Endometrium (tissue), 2 donors: ENCODE results near the gene BCKDK.
"Not testable (repeated sequence)": the region's sequence is repeated elsewhere in the genome, so short reads cannot be mapped to it uniquely, and the experiment has no call there.

Experiments
- FAIRE-seq: peaks from 2 replicates; lab custom pipeline; 2012; peaks lifted over from hg19 to GRCh38; lab: Jason Lieb, UNC
- donor health status: control.
- donor health status: control.

The BCKDK gene

DNA sequence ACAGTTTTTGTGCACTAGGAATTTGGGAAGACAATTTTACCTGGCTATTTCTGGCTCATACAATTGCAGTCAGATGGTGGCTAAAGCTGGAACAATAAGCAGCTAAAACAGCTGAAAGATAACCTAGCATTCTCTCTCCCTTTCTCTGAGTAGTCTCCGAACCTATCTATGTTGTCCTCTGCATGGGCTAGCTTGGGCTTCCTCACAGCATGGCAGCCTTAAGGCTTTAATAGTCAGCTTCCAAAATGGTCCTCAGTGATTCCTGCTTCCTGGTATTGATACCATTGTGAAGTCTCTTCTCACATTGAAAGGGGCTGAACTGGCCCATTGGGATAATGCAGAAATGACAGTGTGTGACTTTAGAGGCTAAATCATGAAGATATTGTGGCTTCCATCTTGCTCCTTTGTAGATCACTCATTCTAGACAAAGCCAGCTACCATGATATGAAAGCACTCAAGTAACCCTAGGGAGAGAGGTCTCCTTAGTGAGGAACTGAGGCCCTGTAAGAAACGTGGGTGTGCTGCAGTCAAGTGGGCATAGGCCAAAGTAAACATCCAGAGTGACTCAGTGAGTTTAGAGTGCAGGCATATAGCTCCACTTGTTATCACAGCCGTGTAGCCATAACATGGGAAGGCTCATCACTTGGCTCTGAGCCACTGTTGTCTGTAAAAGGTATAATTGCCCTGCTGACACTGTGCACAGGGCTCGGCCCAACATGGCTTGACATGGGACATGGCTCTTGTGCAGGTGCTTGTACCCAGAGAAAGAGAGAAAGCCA lies 8.1 kb upstream of the BCKDK start:
- FAIRE-seq = no peak

DNA sequence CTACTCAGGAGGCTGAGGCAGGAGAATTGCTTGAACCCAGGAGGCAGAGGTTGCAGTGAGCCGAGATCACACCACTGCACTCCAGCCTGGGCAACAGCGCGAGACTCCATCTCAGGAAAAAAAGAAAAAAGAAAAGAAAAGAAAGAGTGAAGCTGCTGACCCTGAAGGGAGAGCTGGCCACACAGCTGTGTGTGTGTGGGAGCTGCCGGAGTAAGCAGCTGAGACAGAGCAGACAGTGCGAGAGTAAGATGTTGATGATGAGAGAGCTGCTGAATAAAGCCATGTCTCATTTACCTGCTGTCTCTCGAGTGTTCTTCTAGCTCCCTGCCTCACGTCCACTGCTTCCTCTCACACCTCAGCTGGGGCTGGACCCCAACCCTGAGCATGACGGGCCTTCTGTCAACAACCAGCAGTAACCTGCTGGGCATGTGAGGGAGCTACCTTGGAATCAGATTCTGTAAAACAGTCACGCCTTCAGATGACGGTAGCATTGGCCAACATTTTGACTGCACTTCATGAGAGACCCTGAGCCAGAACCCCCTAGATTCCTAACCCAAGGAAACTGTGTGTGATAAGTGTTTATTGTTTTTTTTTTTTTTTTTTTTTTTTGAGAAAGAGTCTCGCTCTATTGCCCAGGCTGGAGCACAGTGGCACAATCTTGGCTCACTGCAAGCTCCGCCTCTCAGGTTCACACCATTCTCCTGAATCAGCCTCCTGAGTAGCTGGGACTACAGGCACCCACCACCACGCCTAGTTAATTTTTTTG lies 7.1 kb upstream of the BCKDK start:
- FAIRE-seq = not testable (repeated sequence)

GRCh38 chr16:31105677-31106213 lies 2.4 kb upstream of the BCKDK start:
- no peak for FAIRE-seq

DNA sequence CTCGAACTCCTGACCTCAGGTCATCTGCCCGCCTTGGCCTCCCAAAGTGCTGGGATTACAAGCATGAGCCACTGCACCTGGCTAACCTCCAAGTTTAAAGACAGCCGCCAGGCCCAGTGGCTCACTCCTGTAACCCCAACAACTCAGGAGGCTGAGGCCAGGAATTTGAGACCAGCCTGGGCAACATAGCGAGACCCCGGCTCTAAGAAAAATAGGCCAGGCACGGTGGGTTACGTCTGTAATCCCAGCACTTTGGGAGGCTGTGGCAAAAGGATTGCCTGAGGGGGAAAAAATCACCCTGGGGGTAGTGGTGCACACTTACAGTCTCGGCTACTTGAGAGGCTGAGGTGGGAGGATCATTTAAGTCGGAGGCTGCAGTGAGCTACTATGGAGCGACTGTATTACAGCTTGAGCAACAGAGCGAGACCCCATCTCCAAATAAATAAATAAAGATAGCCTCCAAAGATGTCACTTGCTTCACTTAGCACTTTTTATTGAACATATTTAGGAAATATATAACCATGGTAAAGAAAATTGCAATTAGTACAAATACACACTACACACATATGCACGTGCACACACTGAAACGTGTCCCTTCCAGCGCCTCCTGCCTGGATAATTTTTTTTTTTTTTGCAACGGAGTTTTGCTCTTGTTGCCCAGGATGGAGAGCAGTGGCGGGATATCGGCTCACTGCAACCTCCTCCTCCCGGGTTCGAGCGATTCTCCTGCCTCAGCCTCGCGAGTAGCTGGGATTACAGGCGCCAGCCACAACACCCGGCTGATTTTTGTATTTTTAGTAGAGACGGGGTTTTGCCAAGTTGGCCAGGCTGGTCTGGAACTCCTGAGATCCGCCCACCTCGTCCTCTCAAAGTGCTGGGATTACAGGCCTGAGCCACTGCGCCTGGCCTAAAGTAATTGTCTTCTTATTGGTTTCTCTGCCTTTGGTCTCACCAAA lies 1.4 kb upstream of the BCKDK start:
- no peak for FAIRE-seq

DNA sequence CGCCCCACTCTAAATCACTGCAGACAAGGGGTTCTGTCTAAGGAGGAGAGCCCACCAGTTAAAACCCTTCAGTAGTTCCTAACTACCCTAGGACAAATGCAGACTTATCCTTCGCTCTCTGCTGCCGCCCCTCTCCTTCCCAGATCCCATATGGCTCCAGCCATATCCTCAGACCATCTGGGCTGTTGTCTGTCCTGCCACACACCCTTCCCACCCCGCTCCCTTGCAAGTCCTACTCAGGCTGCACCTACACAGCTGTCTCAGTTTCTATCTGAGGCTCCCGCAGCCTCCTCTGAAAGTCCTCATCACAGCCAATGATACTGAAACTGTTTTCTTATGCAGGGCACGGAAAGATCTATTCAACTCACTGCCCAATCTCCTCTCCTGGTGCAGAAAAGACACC lies 720 bp upstream of the BCKDK start:
- no peak for FAIRE-seq

GRCh38 chr16:31108794-31109558 lies 790 bp downstream of the BCKDK start:
- FAIRE-seq = no peak

- no peak for FAIRE-seq
Measured at GRCh38 chr16:31109622-31110021, 1.4 kb downstream of the BCKDK start.

GRCh38 chr16:31110106-31111034 lies 2.2 kb downstream of the BCKDK start:
- FAIRE-seq = no peak

GRCh38 chr16:31111881-31112466 lies 3.8 kb downstream of the BCKDK start:
- FAIRE-seq = no peak

DNA sequence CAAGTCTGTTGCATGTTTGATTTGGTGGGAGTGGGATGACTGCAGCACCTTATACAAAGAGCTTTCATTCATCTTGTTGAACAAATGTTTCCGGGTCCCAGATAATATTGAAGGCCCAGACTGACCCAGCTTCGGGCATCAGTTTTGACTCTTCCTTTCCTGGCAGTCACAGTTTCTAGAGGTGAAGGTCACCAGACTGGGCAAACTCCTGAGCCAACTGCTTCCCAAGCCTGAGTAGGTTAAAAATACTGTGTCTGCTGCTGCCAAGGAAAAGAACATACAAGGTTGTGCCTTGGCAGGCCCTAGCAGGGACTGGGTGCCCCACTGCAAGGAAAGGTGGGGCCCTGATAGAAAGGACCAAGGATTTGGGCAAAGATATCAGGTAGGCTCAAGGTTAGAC lies 4.5 kb downstream of the BCKDK start:
- no peak for FAIRE-seq

DNA sequence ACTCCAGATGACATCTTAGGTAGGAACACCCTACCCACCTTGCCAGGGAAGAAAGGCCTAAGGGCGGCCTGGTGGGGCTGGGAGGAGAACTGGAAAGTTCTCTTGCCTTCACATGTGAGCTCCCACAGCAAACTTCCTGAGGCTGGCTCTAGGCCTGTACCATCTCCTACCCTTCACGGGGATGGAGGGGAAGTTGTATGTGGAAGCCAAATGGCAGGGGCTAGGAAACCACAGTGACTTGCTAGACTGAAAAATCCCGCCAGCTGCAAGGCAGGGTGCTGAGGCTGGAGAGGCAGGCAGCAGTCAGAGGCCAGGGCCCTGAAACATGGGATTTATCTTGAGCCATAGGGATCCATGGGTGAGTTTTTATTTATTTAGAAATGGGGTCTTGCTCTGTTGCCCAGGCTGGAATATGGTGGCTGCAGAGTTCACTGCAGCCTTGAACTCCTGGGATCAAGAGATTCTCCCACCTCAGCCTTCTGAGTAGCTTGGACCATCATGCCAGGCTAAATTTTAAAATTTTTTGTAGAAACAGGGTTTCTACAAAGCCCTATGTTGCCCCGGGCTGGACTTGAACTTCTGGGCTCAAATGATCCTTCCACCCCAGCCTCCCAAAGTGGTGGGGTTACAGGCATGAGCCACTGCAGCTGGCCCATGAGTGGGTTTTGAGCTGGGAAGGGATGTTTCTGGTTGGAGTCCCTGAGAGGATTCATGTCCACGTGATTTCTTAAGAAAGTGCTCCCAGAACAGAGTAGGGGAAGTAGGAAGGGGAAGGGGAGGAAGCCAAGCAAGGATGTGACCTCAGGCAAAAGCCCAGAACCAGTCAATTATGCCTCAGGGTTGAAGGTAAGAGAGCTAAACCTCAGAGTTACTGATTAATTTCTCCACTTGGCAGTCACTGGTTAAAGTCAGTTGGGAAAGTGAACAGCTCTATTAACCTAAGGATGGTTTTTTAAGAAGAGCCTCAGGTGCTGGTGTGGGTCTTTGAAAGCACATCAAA lies 5.2 kb downstream of the BCKDK start:
- no peak for FAIRE-seq

DNA sequence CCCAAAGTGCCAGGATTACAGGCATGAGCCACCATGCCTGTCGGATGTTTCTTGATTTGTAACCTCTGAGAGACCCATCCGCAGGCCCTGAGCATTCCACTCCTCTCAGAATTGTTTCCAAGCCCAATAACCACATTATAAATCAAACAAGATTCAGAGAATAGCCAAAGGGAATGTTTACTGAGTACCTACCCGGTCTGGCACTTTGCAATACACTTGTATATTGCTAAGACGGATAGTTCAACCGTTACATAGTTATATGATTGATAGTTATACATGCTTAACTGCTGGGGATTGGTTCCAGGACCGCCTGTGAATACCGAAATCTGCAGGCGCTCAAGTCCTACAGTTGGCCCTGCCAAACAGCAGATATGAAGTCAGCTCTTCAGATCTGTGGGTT lies 6.3 kb downstream of the BCKDK start:
- no peak for FAIRE-seq

GRCh38 chr16:31117384-31118222 lies 9.4 kb downstream of the BCKDK start, which contains the start of gene KAT8:
KAT8 (plus strand) TSS chr16:31117664; CDS start chr16:31117682, 18 bp downstream.
- peak; percentile 88 for FAIRE-seq

DNA sequence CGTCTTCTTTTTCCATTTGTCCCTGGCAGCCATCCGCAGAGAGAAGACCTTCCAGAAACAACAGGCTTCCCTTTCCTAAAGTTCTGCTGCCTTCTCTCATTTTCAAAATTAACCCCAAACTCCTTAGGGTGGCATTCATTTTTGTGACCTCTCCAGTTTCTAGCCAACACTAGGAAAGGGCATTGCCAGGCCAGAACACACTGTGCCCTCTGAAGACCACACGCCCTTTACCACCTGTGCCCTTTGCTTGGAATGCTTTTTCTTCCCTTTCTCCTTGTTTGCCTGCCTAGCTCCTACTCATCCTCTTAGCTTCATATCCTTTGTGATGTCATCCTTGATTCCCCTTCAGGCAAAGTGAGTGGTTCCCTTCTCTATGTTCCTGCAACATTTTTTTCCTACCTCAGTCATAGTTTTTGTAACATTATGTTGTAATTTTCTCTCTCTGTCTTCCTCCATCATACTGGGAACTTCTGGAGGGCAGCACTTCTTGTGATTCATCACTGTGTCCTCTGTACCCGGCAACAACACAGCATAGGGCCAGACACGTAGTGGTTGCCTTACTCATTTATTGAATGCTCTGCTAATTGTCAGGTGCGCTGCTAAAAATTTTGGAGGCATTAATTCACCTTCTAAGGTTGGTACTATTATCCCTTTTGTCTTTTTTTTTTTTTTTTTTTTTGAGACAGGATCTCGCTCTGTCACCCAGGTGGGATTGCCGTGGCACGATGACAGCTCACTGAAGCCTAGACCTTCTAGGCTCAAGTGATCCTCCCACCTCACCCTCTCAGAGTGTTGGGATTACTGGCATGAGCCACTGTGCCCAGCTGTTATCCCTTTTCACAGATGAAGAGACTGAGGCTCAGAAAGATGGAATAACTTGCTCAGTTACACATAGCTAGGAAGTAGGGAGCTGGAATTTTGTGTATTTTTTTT lies 10.3 kb downstream of the BCKDK start:
- no peak for FAIRE-seq

DNA sequence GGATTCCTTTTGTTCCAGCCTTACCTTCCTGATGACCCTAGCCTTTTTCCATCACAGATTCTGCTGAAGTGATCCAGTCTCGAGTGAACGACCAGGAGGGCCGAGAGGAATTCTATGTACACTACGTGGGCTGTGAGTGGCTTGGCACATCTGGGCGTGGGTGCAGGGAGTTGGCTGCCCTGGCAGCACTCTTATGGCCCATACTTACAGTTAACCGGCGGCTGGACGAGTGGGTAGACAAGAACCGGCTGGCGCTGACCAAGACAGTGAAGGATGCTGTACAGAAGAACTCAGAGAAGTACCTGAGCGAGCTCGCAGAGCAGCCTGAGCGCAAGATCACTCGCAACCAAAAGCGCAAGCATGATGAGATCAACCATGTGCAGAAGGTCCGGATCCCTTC lies 11.9 kb downstream of the BCKDK start:
- no peak for FAIRE-seq

- no peak for FAIRE-seq
Measured at GRCh38 chr16:31125844-31126243, 17.7 kb downstream of the BCKDK start.
